ENCODE results near the gene SLC30A1. TPM values are rescaled to one million over a fixed set of nuclear protein-coding genes. Genes with fewer than 3 reads are reported as not detected.
"Not testable (repeated sequence)": the region's sequence is repeated elsewhere in the genome, so short reads cannot be mapped to it uniquely, and the experiment has no call there.

Gene SLC30A1
- total RNA-seq, 2 experiments from 2014 or later = 14.5 to 15.6 TPM

DNA sequence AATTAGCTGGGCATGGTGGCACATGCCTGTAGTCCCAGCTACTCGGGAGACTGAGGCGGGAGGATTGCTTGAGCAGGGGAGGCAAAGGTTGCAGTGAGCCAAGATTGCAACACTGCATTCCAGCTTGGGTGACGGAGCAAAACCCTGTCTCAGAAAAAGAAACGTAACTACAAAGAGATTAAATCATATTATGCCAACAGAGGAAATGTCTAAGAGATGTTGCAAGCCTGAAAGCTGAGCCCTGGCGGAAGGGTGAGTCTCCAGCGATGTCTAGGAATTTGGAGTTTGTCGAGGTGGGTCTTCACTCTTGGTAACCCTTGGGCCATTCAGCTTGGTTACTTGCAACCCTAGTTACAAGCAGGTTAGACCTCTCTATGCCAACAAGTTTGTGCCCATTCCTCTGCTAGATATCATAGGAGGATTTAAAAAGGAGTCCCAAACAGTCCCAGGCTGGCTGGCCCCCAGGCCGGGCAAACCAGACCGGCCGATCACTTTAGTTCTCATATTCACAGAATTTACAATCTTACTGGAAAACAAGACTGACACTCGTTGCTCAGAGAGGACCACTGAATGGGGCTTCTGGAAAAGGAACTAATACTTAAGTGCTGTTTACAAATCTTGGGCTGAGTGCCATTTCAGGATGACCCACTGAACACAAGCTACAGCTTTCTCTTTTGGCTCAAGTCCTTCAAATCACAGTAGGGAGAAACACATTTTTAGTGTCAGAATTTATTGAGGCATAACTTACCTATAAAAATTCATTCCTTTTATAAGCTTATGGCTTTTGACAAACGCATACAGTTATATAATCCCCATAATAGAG, 27.1 kb downstream of the SLC30A1 start:
- Mint-ChIP-seq H3K9me3 (ENCODE audit: insufficient read depth) (no peaks in the 10 kb centered on the region), H3K4me1 (ENCODE audit: low read depth) (no peaks in the 10 kb centered on the region), H3K27me3 (ENCODE audit: low read depth) (peaks cover 12% of the 10 kb centered on the region), H3K27ac (no peak overlapping the region), H3K36me3 (ENCODE audit: low read depth) (no peaks in the 10 kb centered on the region), H3K4me3 (no peak overlapping the region)
- CTCF ChIA-PET = interaction anchor here (0.6 kb wide), 1 partner anchor 39 kb away, joined by 3 read pairs; no protein-coding TSS in a partner anchor
- no peak for ATAC-seq
- POLR2A ChIA-PET = no interaction called here
- DNase-seq = no peak

DNA sequence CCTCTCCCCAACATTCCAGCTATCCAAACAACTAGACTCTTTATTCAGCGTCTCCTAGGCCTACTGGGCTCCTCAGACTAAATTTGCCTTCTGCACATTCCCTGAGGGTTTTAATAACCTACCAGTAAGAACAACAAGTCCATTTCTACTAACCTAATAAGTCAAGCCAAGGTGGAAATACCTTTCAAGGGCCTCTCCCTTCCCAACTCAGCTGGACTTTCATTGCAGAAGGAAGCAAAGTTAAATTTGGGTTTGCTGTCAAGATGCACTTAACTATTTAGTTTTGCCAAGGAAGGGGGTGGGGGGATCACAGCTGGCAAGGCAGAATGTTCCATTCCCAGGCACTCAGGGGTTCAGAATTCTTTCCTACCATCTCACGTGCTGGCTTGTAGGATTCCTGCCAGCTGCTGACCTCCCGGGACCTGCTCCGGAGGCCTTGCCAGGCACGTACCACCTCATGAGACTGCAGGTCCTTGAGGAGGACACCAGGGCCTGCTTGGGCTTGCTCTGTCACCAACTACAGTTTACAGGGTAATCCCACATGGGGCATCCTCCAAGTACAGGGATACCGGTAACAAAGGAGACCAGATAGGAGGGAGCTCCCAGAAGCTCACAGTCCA, 29.8 kb downstream of the SLC30A1 start:
- Mint-ChIP-seq H3K27me3 (ENCODE audit: low read depth) (peaks cover 18% of the 10 kb centered on the region), H3K27ac (no peak overlapping the region), H3K4me3 (no peak overlapping the region), H3K9me3 (ENCODE audit: insufficient read depth) (no peaks in the 10 kb centered on the region), H3K36me3 (ENCODE audit: low read depth) (no peaks in the 10 kb centered on the region), H3K4me1 (ENCODE audit: low read depth) (no peaks in the 10 kb centered on the region)
- ChIA-PET POLR2A (no interaction called here), CTCF (no interaction called here)
- DNase-seq (no peak), ATAC-seq (no peak)

DNA sequence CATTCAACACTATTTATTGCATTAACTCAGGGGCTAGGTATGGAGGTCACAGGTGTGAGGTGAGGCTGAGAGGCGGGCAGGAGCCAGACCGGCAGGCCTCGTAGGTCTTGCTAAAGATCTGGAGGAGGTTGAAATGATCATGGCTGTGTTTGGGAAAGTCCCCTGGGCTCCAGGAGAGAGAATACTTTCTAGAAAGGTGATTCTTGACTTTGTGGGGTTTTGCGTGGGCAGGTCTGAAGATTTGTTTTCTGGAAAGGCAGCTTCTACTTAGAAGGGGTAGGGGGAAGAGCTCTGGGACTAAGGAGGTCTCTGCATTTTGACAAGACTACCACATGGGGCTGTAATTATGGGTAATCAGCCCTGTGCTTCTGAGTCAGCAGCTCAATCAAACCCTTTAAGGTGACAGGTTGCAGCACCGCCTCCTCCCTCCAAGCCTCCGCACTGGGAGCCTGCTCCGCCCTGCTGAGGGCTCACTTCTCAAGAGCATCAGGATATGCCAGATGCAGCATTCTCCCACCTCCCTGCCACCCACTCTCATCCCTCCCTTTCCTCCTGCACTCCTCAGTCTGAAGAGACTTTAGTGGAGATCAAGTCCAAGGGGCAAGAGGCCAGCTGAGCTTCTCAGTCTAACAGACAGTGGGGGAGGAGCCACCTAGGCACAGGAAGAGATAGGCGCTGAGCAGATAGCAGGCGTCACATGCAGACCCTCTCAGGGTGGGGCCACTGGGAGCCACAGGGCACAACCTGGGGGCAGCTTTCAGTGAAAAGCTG, 30.5 kb downstream of the SLC30A1 start:
- POLR2A ChIA-PET = no interaction called here
- DNase-seq = no peak
- no peak overlapping the region for H3K27ac Mint-ChIP-seq
- H3K4me1 Mint-ChIP-seq (ENCODE audit: low read depth) = no peaks in the 10 kb centered on the region
- no peak for ATAC-seq
- no peaks in the 10 kb centered on the region for H3K9me3 Mint-ChIP-seq (ENCODE audit: insufficient read depth)
- H3K4me3 Mint-ChIP-seq = no peak overlapping the region
- CTCF ChIA-PET = interaction anchor here (1.1 kb wide), 1 partner anchor 34 kb away, joined by 4 read pairs; no protein-coding TSS in a partner anchor
- H3K36me3 Mint-ChIP-seq (ENCODE audit: low read depth) = no peaks in the 10 kb centered on the region
- H3K27me3 Mint-ChIP-seq (ENCODE audit: low read depth) = peaks cover 18% of the 10 kb centered on the region

DNA sequence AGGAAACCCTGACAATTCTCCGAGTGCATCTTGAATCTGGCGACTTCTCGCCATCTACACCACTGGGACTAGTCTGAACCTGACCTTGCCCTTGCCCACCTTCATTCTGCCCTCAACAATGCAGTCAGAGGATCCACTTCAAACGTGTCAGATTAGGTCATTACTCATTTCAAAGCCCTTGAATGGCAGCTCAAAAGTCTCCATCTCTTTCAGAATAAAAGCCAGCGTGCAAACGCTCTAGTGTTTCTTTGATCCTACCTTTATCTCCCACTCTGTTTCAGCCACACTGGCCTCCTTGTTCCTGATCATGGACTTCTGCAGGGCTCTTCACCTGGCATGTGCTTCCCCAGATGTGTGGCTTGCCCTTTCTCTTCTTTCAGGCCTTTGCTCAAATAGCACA, 31.3 kb downstream of the SLC30A1 start:
- ChIA-PET POLR2A (no interaction called here), CTCF (interaction anchor here (1.1 kb wide), 1 partner anchor 33 kb away, joined by 4 read pairs; no protein-coding TSS in a partner anchor)
- peaks cover 18% of the 10 kb centered on the region for H3K27me3 Mint-ChIP-seq (ENCODE audit: low read depth)
- no peaks in the 10 kb centered on the region for H3K4me1 Mint-ChIP-seq (ENCODE audit: low read depth)
- no peak for DNase-seq
- no peak for ATAC-seq
- H3K27ac Mint-ChIP-seq = no peak overlapping the region
- H3K36me3 Mint-ChIP-seq (ENCODE audit: low read depth) = no peaks in the 10 kb centered on the region
- no peaks in the 10 kb centered on the region for H3K9me3 Mint-ChIP-seq (ENCODE audit: insufficient read depth)
- no peak overlapping the region for H3K4me3 Mint-ChIP-seq

DNA sequence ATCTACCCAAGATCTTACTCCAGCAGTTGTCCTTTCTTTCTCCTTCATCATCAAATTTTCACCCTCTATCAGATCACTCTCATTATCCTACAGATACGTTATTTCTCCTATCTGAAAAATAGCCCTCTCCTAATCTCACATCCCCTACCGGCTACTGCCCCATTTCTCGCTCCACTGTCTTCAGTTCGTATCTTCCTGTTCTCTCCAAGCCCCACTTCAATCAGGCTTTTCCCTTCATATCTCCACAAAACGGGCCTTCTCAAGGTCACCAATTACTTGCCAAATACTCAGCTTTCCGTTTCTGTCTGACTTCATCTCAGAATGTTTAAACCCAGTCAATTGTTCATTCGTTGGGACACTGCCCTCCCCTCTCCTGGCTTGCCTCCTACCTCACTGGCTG, 32.4 kb downstream of the SLC30A1 start:
- no peak overlapping the region for H3K4me3 Mint-ChIP-seq
- peaks cover 21% of the 10 kb centered on the region for H3K27me3 Mint-ChIP-seq (ENCODE audit: low read depth)
- H3K36me3 Mint-ChIP-seq (ENCODE audit: low read depth) = no peaks in the 10 kb centered on the region
- ATAC-seq (no peak), DNase-seq (no peak)
- POLR2A ChIA-PET = no interaction called here
- CTCF ChIA-PET = interaction anchor here (1.1 kb wide), 1 partner anchor 30 kb away, joined by 3 read pairs; no protein-coding TSS in a partner anchor
- no peak overlapping the region for H3K27ac Mint-ChIP-seq
- H3K4me1 Mint-ChIP-seq (ENCODE audit: low read depth) = no peaks in the 10 kb centered on the region
- no peaks in the 10 kb centered on the region for H3K9me3 Mint-ChIP-seq (ENCODE audit: insufficient read depth)

DNA sequence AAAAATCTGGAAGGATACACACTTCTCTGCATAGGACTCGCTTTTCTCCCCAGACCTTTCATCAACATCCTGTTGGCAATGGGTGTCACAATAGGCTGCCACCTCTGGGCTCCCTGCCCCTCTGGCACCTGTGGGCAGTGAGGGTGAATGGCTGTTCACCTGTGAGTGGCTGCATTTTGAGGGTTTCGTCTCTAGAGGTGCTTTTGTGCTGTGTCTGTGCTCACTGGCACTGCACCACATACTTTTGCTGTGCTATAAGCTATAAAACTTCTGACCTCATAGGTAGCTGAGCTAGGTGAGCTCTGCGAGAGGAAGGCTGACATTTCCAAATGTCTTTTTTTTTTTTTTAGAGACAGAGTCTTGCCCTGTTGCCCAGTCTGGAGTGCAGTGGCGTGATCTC, 35.9 kb downstream of the SLC30A1 start:
- H3K36me3 Mint-ChIP-seq (ENCODE audit: low read depth) = no peaks in the 10 kb centered on the region
- peaks cover 20% of the 10 kb centered on the region for H3K27me3 Mint-ChIP-seq (ENCODE audit: low read depth)
- H3K4me3 Mint-ChIP-seq = no peak overlapping the region
- no peak for ATAC-seq
- no peak overlapping the region for H3K27ac Mint-ChIP-seq
- DNase-seq = no peak
- ChIA-PET CTCF (interaction anchor here (1.0 to 1.1 kb wide), 2 partner anchors 28 to 73 kb away, joined by 3 to 5 read pairs; no protein-coding TSS in a partner anchor), POLR2A (interaction anchor here (0.6 kb wide), 1 partner anchor 54 kb away, joined by 4 read pairs; no protein-coding TSS in a partner anchor)
- no peaks in the 10 kb centered on the region for H3K9me3 Mint-ChIP-seq (ENCODE audit: insufficient read depth)
- no peaks in the 10 kb centered on the region for H3K4me1 Mint-ChIP-seq (ENCODE audit: low read depth)

DNA sequence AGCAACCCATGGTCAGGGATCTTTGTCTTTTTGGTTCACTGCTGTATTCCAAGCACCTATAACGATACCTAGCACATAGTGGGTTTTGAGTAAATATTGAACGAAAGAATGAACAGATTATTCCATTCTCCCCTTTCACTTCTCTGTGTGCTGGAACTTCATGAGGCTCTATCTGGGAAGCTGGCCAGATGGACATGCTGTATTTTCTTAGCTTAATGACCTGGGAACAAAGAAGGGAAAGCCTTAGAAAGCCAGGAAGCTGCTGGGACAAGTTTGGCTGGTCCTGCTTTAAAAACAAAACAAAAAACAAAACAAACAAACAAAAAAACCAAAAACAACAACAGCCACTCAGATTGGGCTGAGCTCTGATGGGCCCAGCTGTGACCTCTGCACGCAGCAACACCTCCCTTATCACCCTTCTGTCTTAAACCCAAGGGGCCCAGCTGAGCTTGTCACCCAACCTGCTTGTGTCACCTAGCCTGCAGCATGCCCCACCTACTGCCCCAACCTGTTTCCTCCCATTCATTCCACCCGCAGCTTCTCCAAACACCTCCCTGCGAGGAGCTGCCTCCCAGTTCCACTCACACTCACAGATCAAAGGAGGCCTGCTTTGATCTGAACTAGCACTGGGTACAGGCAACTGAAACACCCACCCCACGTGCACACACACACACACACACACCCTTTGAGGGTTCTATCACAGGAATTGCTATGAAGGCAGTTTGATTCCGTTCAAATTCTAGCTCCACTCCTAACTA, 37.1 kb downstream of the SLC30A1 start:
- Mint-ChIP-seq H3K9me3 (ENCODE audit: insufficient read depth) (no peaks in the 10 kb centered on the region), H3K36me3 (ENCODE audit: low read depth) (no peaks in the 10 kb centered on the region), H3K4me3 (no peak overlapping the region), H3K27ac (no peak overlapping the region), H3K4me1 (ENCODE audit: low read depth) (no peaks in the 10 kb centered on the region), H3K27me3 (ENCODE audit: low read depth) (peaks cover 20% of the 10 kb centered on the region)
- CTCF ChIA-PET = interaction anchor here (1.1 kb wide), 1 partner anchor 72 kb away, joined by 5 read pairs; no protein-coding TSS in a partner anchor
- ATAC-seq = no peak
- POLR2A ChIA-PET = no interaction called here
- no peak for DNase-seq

DNA sequence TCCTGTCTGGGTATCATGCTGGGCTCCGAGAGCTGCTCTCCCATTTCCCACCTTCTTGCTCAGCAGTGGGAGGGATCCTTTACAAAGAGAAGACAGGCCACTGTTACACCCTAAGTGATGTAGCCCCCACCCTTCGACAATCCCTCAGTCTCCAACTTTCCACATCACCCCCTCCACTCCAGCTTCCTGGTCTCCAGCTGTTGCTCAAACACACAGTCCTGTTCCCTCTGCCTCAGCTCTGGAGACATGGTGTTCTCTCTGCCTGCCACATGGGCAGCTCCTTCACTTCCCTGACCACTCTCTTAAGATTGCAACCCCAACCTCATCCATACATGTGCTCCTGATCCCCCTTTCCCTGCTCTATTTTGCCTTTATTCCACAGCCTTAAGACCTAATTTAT, 37.7 kb downstream of the SLC30A1 start:
- POLR2A ChIA-PET = no interaction called here
- H3K4me3 Mint-ChIP-seq = no peak overlapping the region
- H3K27me3 Mint-ChIP-seq (ENCODE audit: low read depth) = peaks cover 20% of the 10 kb centered on the region
- no peak overlapping the region for H3K27ac Mint-ChIP-seq
- H3K36me3 Mint-ChIP-seq (ENCODE audit: low read depth) = no peaks in the 10 kb centered on the region
- no peak for ATAC-seq
- DNase-seq = no peak
- CTCF ChIA-PET = no interaction called here
- no peaks in the 10 kb centered on the region for H3K9me3 Mint-ChIP-seq (ENCODE audit: insufficient read depth)
- H3K4me1 Mint-ChIP-seq (ENCODE audit: low read depth) = no peaks in the 10 kb centered on the region

DNA sequence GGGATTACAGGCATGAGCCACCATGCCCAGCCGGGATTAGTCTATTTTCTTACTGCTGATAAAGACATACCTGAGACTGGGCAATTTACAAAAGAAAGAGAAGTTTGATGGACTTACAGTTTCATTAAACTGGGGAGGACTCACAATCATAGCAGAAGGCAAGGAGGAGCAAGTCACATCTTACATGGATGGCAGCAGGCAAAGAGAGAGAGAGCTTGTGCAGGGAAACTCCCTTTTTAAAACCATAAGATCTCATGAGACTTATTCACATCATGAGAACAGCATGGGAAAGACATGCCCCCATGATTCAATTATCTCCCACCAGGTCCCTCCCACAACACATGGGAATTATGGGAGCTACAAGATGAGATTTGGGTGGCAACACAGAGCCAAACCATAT, 38.1 kb downstream of the SLC30A1 start:
- H3K4me3 Mint-ChIP-seq; H3K36me3 Mint-ChIP-seq (ENCODE audit: low read depth); DNase-seq; H3K4me1 Mint-ChIP-seq (ENCODE audit: low read depth); H3K9me3 Mint-ChIP-seq (ENCODE audit: insufficient read depth); ATAC-seq; H3K27ac Mint-ChIP-seq; POLR2A ChIA-PET; CTCF ChIA-PET: not testable (repeated sequence)
- peaks cover 20% of the 10 kb centered on the region for H3K27me3 Mint-ChIP-seq (ENCODE audit: low read depth)

DNA sequence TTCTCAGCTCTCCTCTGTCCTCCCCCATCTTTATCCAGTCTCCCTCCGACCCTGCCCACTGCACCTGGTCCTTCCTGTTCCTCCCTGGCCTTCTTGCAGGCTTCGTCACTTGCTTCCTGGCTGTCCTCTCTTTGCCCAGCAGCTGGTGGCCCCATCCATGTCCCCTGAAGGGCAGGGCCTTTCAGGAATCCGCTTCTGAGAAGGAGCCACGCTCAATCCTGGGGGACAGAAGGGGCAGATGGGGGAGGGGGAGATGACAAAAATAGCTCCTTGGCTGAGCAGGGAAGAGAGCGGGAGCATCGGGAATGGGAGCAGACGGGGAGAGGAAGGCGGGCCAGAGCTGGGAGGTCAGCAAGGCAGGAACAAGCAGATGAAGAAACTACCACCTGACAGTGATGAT, 40.7 kb downstream of the SLC30A1 start:
- POLR2A ChIA-PET = interaction anchor here (1.2 kb wide), 1 partner anchor 10 kb away, joined by 3 read pairs; no protein-coding TSS in a partner anchor
- Mint-ChIP-seq H3K36me3 (ENCODE audit: low read depth) (no peaks in the 10 kb centered on the region), H3K9me3 (ENCODE audit: insufficient read depth) (no peaks in the 10 kb centered on the region), H3K4me3 (no peak overlapping the region), H3K27me3 (ENCODE audit: low read depth) (peaks cover 10% of the 10 kb centered on the region), H3K4me1 (ENCODE audit: low read depth) (no peaks in the 10 kb centered on the region), H3K27ac (no peak overlapping the region)
- no peak for ATAC-seq
- DNase-seq = no peak
- CTCF ChIA-PET = no interaction called here

DNA sequence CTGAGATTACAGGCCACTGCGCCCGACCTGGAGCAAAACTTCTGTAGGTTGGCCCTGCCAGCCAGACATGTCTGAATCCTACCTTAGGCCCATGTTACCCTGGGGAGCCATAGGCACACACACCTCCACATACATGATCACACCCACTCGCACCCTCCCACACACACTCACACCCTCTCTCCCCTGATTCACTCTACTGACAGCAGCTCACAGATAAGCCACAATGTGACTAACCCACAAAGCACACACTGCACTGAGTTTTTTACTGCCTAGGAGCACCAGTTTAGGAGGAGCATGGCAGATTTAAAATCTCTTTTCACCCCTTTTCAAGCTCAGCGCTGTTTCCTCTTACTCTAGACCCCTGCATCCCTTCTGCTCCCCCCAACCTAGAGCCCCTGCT, 41.7 kb downstream of the SLC30A1 start:
- DNase-seq (no peak), ATAC-seq (no peak)
- Mint-ChIP-seq H3K27me3 (ENCODE audit: low read depth) (peaks cover 10% of the 10 kb centered on the region), H3K27ac (no peak overlapping the region), H3K4me3 (no peak overlapping the region), H3K36me3 (ENCODE audit: low read depth) (no peaks in the 10 kb centered on the region), H3K9me3 (ENCODE audit: insufficient read depth) (no peaks in the 10 kb centered on the region), H3K4me1 (ENCODE audit: low read depth) (no peaks in the 10 kb centered on the region)
- CTCF ChIA-PET = no interaction called here
- POLR2A ChIA-PET = interaction anchor here (0.7 kb wide), 1 partner anchor 16 kb away, joined by 3 read pairs; no protein-coding TSS in a partner anchor

Measured in activated CD8-positive, alpha-beta T cell treated with anti-CD3 and anti-CD28 coated beads, Interleukin-2, amount 10 ng/mL, durations not matched to agents 7 days and 5 days (primary cell).